GM12891 (cell line): ENCODE results near the gene SAMD10.

Experiments
- POLR2A ChIP-seq: IDR thresholded peaks from 2 replicates; pipeline ENCODE4 v1.6.1; 2011; ENCODE audit warnings: low read depth, low read length, control low read depth
- POLR2AphosphoS5 ChIP-seq: IDR thresholded peaks from 2 replicates; pipeline ENCODE4 v1.6.1; 2011; ENCODE audit warnings: low read depth, low read length, control low read depth
- SPI1 ChIP-seq: IDR thresholded peaks from 2 replicates; pipeline ENCODE4 v1.6.1; 2011; ENCODE audit warnings: low read depth, low read length, control low read depth
- TAF1 ChIP-seq: IDR thresholded peaks from 2 replicates; pipeline ENCODE4 v1.6.1; 2011; ENCODE audit warnings: low read depth, low read length, control low read depth

GRCh38 chr20:63952210-63952535 lies 27.3 kb downstream of the SAMD10 start:
- TF ChIP-seq POLR2AphosphoS5 (no peak), POLR2A (no peak), SPI1 (no peak), TAF1 (no peak)
